D721Med (cell line): ENCODE data around the gene SMG6.

Experiments used
- DNase-seq: peaks from one replicate; pipeline ENCODE4 v3.0.0; 2011; ENCODE audit warnings: low spot score; ENCODE audit not compliant: insufficient read length
- FAIRE-seq: peaks from 2 replicates; lab custom pipeline; 2011; peaks lifted over from hg19 to GRCh38; lab: Jason Lieb, UNC
- TF ChIP-seq, protein P1 (sequence below): IDR thresholded peaks from 2 replicates; pipeline ENCODE4 v1.5.1; 2012; ENCODE audit warnings: mild to moderate bottlenecking, control low read depth; ENCODE audit not compliant: insufficient read depth; ENCODE audit errors: missing control alignments

SMG6 gene

GRCh38 chr17:2250140-2251095, 53.2 kb downstream of the SMG6 start:
- DNase-seq (no peak), FAIRE-seq (no peak)
- TF ChIP-seq, protein P1, sequence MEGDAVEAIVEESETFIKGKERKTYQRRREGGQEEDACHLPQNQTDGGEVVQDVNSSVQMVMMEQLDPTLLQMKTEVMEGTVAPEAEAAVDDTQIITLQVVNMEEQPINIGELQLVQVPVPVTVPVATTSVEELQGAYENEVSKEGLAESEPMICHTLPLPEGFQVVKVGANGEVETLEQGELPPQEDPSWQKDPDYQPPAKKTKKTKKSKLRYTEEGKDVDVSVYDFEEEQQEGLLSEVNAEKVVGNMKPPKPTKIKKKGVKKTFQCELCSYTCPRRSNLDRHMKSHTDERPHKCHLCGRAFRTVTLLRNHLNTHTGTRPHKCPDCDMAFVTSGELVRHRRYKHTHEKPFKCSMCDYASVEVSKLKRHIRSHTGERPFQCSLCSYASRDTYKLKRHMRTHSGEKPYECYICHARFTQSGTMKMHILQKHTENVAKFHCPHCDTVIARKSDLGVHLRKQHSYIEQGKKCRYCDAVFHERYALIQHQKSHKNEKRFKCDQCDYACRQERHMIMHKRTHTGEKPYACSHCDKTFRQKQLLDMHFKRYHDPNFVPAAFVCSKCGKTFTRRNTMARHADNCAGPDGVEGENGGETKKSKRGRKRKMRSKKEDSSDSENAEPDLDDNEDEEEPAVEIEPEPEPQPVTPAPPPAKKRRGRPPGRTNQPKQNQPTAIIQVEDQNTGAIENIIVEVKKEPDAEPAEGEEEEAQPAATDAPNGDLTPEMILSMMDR: no peak

GRCh38 chr17:2247005-2247404, 56.6 kb downstream of the SMG6 start:
- DNase-seq (no peak), FAIRE-seq (no peak)
- TF ChIP-seq, protein P1: no peak

GRCh38 chr17:2244545-2245525, 58.8 kb downstream of the SMG6 start:
- peak; percentile 78 for FAIRE-seq
- TF ChIP-seq, protein P1: peak; percentile 89
- DNase-seq: peak; percentile 67

- DNase-seq (no peak), FAIRE-seq (no peak)
- TF ChIP-seq, protein P1: no peak
Observed at GRCh38 chr17:2243953-2244352, 59.6 kb downstream of the SMG6 start.

GRCh38 chr17:2241823-2242222, 61.8 kb downstream of the SMG6 start:
- DNase-seq: no peak
- TF ChIP-seq, protein P1: no peak
- FAIRE-seq: no peak

- TF ChIP-seq, protein P1: no peak
- FAIRE-seq: no peak
- no peak for DNase-seq
Observed at GRCh38 chr17:2240541-2240940, 63.0 kb downstream of the SMG6 start.
